B cell (primary cell): ENCODE results near the gene REEP6. TPM values are rescaled to one million over a fixed set of nuclear protein-coding genes. Genes with fewer than 3 reads are reported as not detected.
A peak's percentile ranks its signal among the peaks of the same experiment; 100 is the strongest.

Experiments
- ATAC-seq: fragments of 200-7000 bp; cut with Tn5 transposase; one replicate; pipeline ENCODE4 v1.10.0; 2021; ENCODE audit warnings: low read depth, mild to moderate bottlenecking, moderate number of reproducible peaks, moderate library complexity
- CTCF ChIA-PET: fragments of 350-600 bp; sonication (Branson Sonifier 250); formaldehyde crosslinking; loops from one replicate; lab custom pipeline; 2021; ENCODE audit warnings: antibody characterized with exemption, inconsistent platforms; lab: Charles Lee
- POLR2A ChIA-PET: fragments of 350-600 bp; sonication (Branson Sonifier 250); formaldehyde crosslinking; loops from one replicate; lab custom pipeline; 2021; ENCODE audit warnings: antibody characterized with exemption; lab: Charles Lee
- DNase-seq: peaks from one replicate; pipeline ENCODE4 v3.0.0; 2013
- H2AFZ ChIP-seq: 2 replicates; pipeline ENCODE4 v1.6.1; 2012; ENCODE audit warnings: mild to moderate bottlenecking, low read depth, low read length; ENCODE audit not compliant: insufficient read depth, poor library complexity, severe bottlenecking
- H3K27ac ChIP-seq, 2 donors: 1 replicate in 1 of 2; 2 replicates in 1 of 2; pipeline ENCODE4 v1.5.1; 2012 to 2013; ENCODE audit warnings: low read length in 2 of 2, mild to moderate bottlenecking in 2 of 2, moderate library complexity in 1 of 2
- H3K27me3 ChIP-seq, 4 experiments: fragments of 200-600 bp in 1 of 4; sonication (generic) in 1 of 4; replicated peaks in 1 of 4; 1 replicate in 2 of 4; 2 replicates in 2 of 4; pipeline versions ENCODE4 v1.6.1 to v1.7.0; 2013 to 2016; ENCODE audit warnings: low read length in 3 of 4, mild to moderate bottlenecking in 2 of 4, mixed read lengths in 1 of 4, moderate library complexity in 1 of 4; ENCODE audit not compliant: insufficient read depth in 4 of 4, control insufficient read depth in 3 of 4; ENCODE audit errors: control extremely low read depth in 1 of 4
- H3K36me3 ChIP-seq, 2 experiments: replicated peaks in 1 of 2; 1 replicate in 1 of 2; 2 replicates in 1 of 2; pipeline versions ENCODE4 v1.6.1 to v1.7.1; 2013; ENCODE audit warnings: low read length in 1 of 2; ENCODE audit not compliant: insufficient read depth in 2 of 2, control insufficient read depth in 1 of 2; ENCODE audit errors: control extremely low read depth in 1 of 2, extremely low read depth in 1 of 2
- H3K4me1 ChIP-seq, 2 donors: fragments of 200-600 bp in 1 of 2; sonication (generic) in 1 of 2; 1 replicate in 1 of 2; 2 replicates in 1 of 2; pipeline versions ENCODE4 v1.5.1 to v1.6.1; 2013 to 2017; ENCODE audit warnings: low read length in 2 of 2; ENCODE audit not compliant: control insufficient read depth in 2 of 2, insufficient read depth in 2 of 2
- H3K4me2 ChIP-seq: replicated peaks from 2 replicates; pipeline ENCODE3; 2012; ENCODE audit warnings: mild to moderate bottlenecking, low read depth, low read length; ENCODE audit not compliant: poor library complexity, severe bottlenecking
- H3K4me3 ChIP-seq, 5 experiments: fragments of 200-600 bp in 1 of 5; sonication (generic) in 1 of 5; 1 replicate in 3 of 5; 2 replicates in 2 of 5; pipeline versions ENCODE4 v1.5.1 to v1.7.0; 2011 to 2016; ENCODE audit warnings: low read length in 4 of 5, mild to moderate bottlenecking in 4 of 5, low read depth in 2 of 5, control low read depth in 1 of 5, moderate library complexity in 1 of 5; ENCODE audit not compliant: insufficient read depth in 1 of 5; ENCODE audit errors: control extremely low read depth in 1 of 5, extremely low read depth in 1 of 5
- H3K79me2 ChIP-seq: fragments of 200-600 bp; sonication (generic); one replicate; pipeline ENCODE4 v1.6.0; 2016; ENCODE audit warnings: low read length; ENCODE audit not compliant: control insufficient read depth, insufficient read depth
- H3K9ac ChIP-seq: fragments of 200-600 bp; sonication (generic); 2 replicates; pipeline ENCODE4 v1.6.1; 2017; ENCODE audit warnings: mild to moderate bottlenecking, low read length, moderate library complexity
- H3K9me3 ChIP-seq, 3 donors: one replicate each; pipeline versions ENCODE4 v1.6.1 to v1.7.1; 2013; ENCODE audit warnings: low read length in 2 of 3; ENCODE audit not compliant: control insufficient read depth in 2 of 3, insufficient read depth in 1 of 3; ENCODE audit errors: control extremely low read depth in 1 of 3
- H4K20me1 ChIP-seq: 2 replicates; pipeline ENCODE4 v1.6.0; 2012; ENCODE audit warnings: mild to moderate bottlenecking, low read length; ENCODE audit not compliant: insufficient read depth, control insufficient read depth, poor library complexity, severe bottlenecking
- H3K27ac Mint-ChIP-seq: one replicate; pipeline ENCODE4 v1.8.0; 2021; ENCODE audit warnings: mixed read lengths
- H3K27me3 Mint-ChIP-seq: one replicate; pipeline ENCODE4 v1.8.0; 2021; ENCODE audit warnings: mixed read lengths
- H3K4me1 Mint-ChIP-seq: one replicate; pipeline ENCODE4 v1.8.0; 2021; ENCODE audit warnings: mixed read lengths
- H3K4me3 Mint-ChIP-seq: one replicate; pipeline ENCODE4 v1.8.0; 2021; ENCODE audit warnings: mixed read lengths
- H3K9me3 Mint-ChIP-seq: one replicate; pipeline ENCODE4 v1.8.0; 2022; ENCODE audit warnings: mixed read lengths; ENCODE audit not compliant: insufficient read depth
- CTCF ChIP-seq: fragments of 200-600 bp; IDR thresholded peaks from one replicate; pipeline ENCODE4 v1.8.0; 2022; ENCODE audit warnings: antibody characterized with exemption, mild to moderate bottlenecking
- EZH2 ChIP-seq: IDR thresholded peaks from 2 replicates; pipeline ENCODE4 v1.6.1; 2012; ENCODE audit warnings: borderline replicate concordance, low read depth, mild to moderate bottlenecking, moderate library complexity, low read length; ENCODE audit not compliant: insufficient read depth, poor library complexity, severe bottlenecking
- WGBS: methylation state at CpG from one replicate; pipeline ENCODE4 v1.1.5; 2013; ENCODE audit warnings: missing lambda C conversion rate; ENCODE audit not compliant: insufficient coverage; 5-methylcytosine and 5-hydroxymethylcytosine counted together
- intact Hi-C: fragments of 100-400 bp; cut with micrococcal nuclease; formaldehyde crosslinking; loops from one replicate; pipeline ENCODE4 v1.10.0; 2022
- polyA plus RNA-seq: library from polyadenylated mRNA; depleted of rRNA; stranded (reverse); fragments of >200 nt; gene quantifications from 2 replicates; pipeline ENCODE4 v1.2.3, GENCODE V29; 2012
- total RNA-seq, 2 donors: library from RNA; stranded (reverse); fragments of 120-200 nt in 1 of 2; gene quantifications; 1 replicate in 1 of 2; 2 replicates in 1 of 2; pipeline versions ENCODE4 v1.2.3 to v1.2.4, GENCODE V29; 2013 to 2022

The REEP6 gene
- total and polyA plus RNA-seq, 2 donors (not counting 1 experiment from before 2014, with no cell fraction given): 0.64 to 1.1 TPM

GRCh38 chr19:1447944-1448343, 43.0 kb upstream of the REEP6 start:
- peak overlapping the region; percentile 39 for H3K4me3 Mint-ChIP-seq
- Histone ChIP-seq H3K4me1 (peaks cover 19 to 33% of the 10 kb centered on the region in 2 donors), H3K4me2 (no peak overlapping the region), H3K9me3 (peaks cover 0 to 29% (median 0%) of the 10 kb centered on the region in 3 donors), H4K20me1 (peaks cover 34% of the 10 kb centered on the region), H3K36me3 (no peaks in the 10 kb centered on the region), H3K4me3 (no peak overlapping the region), H3K9ac (no peak overlapping the region), H3K27ac (no peak overlapping the region), H3K27me3 (peaks cover 0 to 68% (median 43%) of the 10 kb centered on the region in 4 experiments), H2AFZ (no peak overlapping the region), H3K79me2 (no peaks in the 10 kb centered on the region)
- POLR2A ChIA-PET: interaction anchor here (0.6 kb wide), 1 partner anchor 32 kb away, joined by 3 read pairs; no protein-coding TSS in a partner anchor
- no peak overlapping the region for H3K27ac Mint-ChIP-seq
- H3K27me3 Mint-ChIP-seq: peaks cover 34% of the 10 kb centered on the region
- peaks cover 29% of the 10 kb centered on the region for H3K4me1 Mint-ChIP-seq
- TF ChIP-seq CTCF: no peak
- WGBS: 87% methylated on average over 9 of the region's 9 CpGs
- H3K9me3 Mint-ChIP-seq: no peaks in the 10 kb centered on the region
- DNase-seq: no peak
- no peak for ATAC-seq
- intact Hi-C loops: no loop called here
- CTCF ChIA-PET: no interaction called here

- H3K9me3 ChIP-seq: peaks cover 0 to 42% (median 0%) of the 10 kb centered on the region in 3 donors
- WGBS: 4% methylated on average over 65 of the region's 74 CpGs
- peaks cover 31 to 37% of the 10 kb centered on the region in 2 donors for H3K4me1 ChIP-seq
- CTCF ChIA-PET: no interaction called here
- H3K79me2 ChIP-seq: no peaks in the 10 kb centered on the region
- peaks cover 0 to 82% (median 50%) of the 10 kb centered on the region in 4 experiments for H3K27me3 ChIP-seq
- H4K20me1 ChIP-seq: peaks cover 24% of the 10 kb centered on the region
- no peak within 1 kb of the TSS for H3K27ac ChIP-seq
- H2AFZ ChIP-seq: no peak within 1 kb of the TSS
- H3K4me3 Mint-ChIP-seq: peak within 1 kb of the TSS; percentile 33
- peaks cover 38% of the 10 kb centered on the region for H3K27me3 Mint-ChIP-seq
- TF ChIP-seq EZH2 (peak; percentile 87), CTCF (no peak)
- H3K9me3 Mint-ChIP-seq: no peaks in the 10 kb centered on the region
- H3K9ac ChIP-seq: no peak within 1 kb of the TSS
- ATAC-seq (no peak), DNase-seq (peak; percentile 55)
- POLR2A ChIA-PET: no interaction called here
- H3K4me1 Mint-ChIP-seq: peaks cover 32% of the 10 kb centered on the region
- no peak within 1 kb of the TSS for H3K27ac Mint-ChIP-seq
- H3K4me2 ChIP-seq: peak within 1 kb of the TSS; percentile 65
- H3K4me3 ChIP-seq: no peak within 1 kb of the TSS
- no peaks in the 10 kb centered on the region for H3K36me3 ChIP-seq
- intact Hi-C loops: no loop called here
Measured at GRCh38 chr19:1449467-1450442, 41.2 kb upstream of the REEP6 start, which contains the start of gene APC2. TSS of gene APC2 (plus strand) at chr19:1450121. CDS start at chr19:1453002, 2,881 bp downstream.
